ENCODE data around the gene SMIM28. TPM values are rescaled to one million over a fixed set of nuclear protein-coding genes. Genes with fewer than 3 reads are reported as not detected.

Gene SMIM28
- total and polyA plus RNA-seq, 5 donors from 2014 or later, result not detected

DNA sequence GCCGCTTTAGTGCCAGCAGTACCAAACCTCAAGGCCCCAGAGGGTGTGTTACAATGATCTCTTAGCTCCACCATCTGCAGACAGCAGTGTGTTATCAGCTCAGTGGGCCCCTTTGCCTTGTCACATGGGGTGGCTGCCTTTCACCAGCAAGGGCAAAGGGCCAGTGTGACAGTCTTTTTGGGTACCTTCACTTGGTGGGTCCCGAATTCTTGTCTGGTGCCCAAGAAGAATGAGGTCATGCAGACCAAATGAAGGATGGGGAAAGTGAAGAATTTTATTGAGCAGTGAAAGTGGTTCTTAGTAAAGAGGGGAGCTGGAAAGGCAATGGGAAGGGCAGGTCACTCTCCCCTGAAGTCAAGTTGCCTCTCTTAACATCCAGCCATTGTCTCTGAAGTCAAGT is 2.9 kb upstream of the SMIM28 start:
- Histone ChIP-seq H3K4me1 (ENCODE audit: control insufficient read depth, insufficient read depth, low read length, poor library complexity, severe bottlenecking) (no peaks in the 10 kb centered on the region), H3K36me3 (ENCODE audit: control insufficient read depth, insufficient read depth, low read length) (no peaks in the 10 kb centered on the region), H3K9me3 (ENCODE audit: control insufficient read depth in 2 of 2, low read length in 2 of 2) (no peaks in the 10 kb centered on the region), H3K4me3 (ENCODE audit: low read depth, low read length) (no peak overlapping the region), H3K27me3 (ENCODE audit: control insufficient read depth, insufficient read depth, low read length) (peaks cover 3% of the 10 kb centered on the region), H3K27ac (ENCODE audit: insufficient read depth, low read length, poor library complexity, severe bottlenecking) (no peak overlapping the region)
- Mint-ChIP-seq H3K27ac (no peak overlapping the region), H3K27me3 (peaks cover 20% of the 10 kb centered on the region), H3K36me3 (no peaks in the 10 kb centered on the region), H3K4me1 (no peaks in the 10 kb centered on the region), H3K9me3 (no peaks in the 10 kb centered on the region), H3K4me3 (no peak overlapping the region)
- DNase-seq (no peak), ATAC-seq (ENCODE audit: low read depth in 2 of 2) (no peak)

DNA sequence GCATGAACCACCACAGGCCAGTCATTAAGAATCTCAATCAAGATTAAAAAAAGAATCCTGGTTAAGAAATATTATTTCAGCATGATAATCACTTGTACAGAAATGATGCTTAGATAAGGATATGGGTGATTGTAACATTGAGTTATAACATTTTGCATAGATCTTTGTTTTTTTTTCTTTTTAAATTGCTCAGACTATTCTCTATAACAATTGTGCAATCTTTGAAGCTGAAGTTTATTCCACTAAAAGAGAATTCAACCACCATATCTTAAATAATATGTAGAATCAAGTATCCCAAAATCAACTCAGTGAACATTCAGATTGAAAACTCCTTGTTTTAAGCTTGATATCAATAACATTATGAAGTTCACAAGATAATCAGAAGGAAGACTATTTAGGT is 663 bp upstream of the SMIM28 start:
- H3K9me3 Mint-ChIP-seq, result no peaks in the 10 kb centered on the region

DNA sequence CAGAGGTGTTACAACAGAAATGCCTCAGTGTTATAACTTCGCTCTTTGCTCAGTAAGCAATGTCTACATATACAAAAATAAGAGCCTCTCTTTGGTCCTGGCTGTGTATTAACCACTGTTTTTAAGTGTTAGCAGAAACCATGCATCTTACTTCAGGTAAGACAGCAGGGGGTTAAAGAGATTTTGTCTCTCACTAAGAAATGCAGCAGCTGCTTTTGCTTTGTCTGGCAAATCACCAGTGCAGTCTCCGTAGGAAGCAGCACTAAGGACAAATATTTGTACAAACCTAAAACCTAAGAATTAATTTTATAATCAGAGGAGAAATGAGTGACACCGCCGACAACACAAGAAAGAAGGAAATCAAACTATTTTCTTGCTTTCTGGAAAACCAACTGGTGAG is 758 bp downstream of the SMIM28 start:
- Mint-ChIP-seq H3K27ac (no peak overlapping the region), H3K36me3 (no peaks in the 10 kb centered on the region), H3K4me1 (no peaks in the 10 kb centered on the region), H3K9me3 (peaks cover 0 to 2% (median 0%) of the 10 kb centered on the region in 7 donors), H3K27me3 (peaks cover 29% of the 10 kb centered on the region), H3K4me3 (no peak overlapping the region)
- DNase-seq (no peak), ATAC-seq (ENCODE audit: low read depth in 2 of 2) (no peak)
- Histone ChIP-seq H3K4me3 (ENCODE audit: low read depth, low read length) (no peak overlapping the region), H3K27ac (ENCODE audit: insufficient read depth, low read length, poor library complexity, severe bottlenecking) (no peak overlapping the region), H3K36me3 (ENCODE audit: control insufficient read depth, insufficient read depth, low read length) (no peaks in the 10 kb centered on the region), H3K4me1 (ENCODE audit: control insufficient read depth, insufficient read depth, low read length, poor library complexity, severe bottlenecking) (no peaks in the 10 kb centered on the region), H3K9me3 (ENCODE audit: control insufficient read depth in 2 of 2, low read length in 2 of 2) (no peaks in the 10 kb centered on the region), H3K27me3 (ENCODE audit: control insufficient read depth, insufficient read depth, low read length) (peaks cover 3% of the 10 kb centered on the region)

More for the DNA sequence above, 663 bp upstream of the SMIM28 start:
- no peaks in the 10 kb centered on the region for H3K36me3 Mint-ChIP-seq
- H3K36me3 ChIP-seq (ENCODE audit: control insufficient read depth, insufficient read depth, low read length), result no peaks in the 10 kb centered on the region
- DNase-seq, result no peak
- peaks cover 3% of the 10 kb centered on the region for H3K27me3 ChIP-seq (ENCODE audit: control insufficient read depth, insufficient read depth, low read length)
- H3K4me3 ChIP-seq (ENCODE audit: low read depth, low read length), result no peak overlapping the region
- no peaks in the 10 kb centered on the region for H3K4me1 ChIP-seq (ENCODE audit: control insufficient read depth, insufficient read depth, low read length, poor library complexity, severe bottlenecking)
- peaks cover 21% of the 10 kb centered on the region for H3K27me3 Mint-ChIP-seq
- no peaks in the 10 kb centered on the region for H3K9me3 ChIP-seq (ENCODE audit: control insufficient read depth in 2 of 2, low read length in 2 of 2)
- H3K4me3 Mint-ChIP-seq, result no peak overlapping the region
- no peaks in the 10 kb centered on the region for H3K4me1 Mint-ChIP-seq
- ATAC-seq (ENCODE audit: low read depth in 2 of 2), result no peak
- H3K27ac Mint-ChIP-seq, result no peak overlapping the region
- no peak overlapping the region for H3K27ac ChIP-seq (ENCODE audit: insufficient read depth, low read length, poor library complexity, severe bottlenecking)

DNA sequence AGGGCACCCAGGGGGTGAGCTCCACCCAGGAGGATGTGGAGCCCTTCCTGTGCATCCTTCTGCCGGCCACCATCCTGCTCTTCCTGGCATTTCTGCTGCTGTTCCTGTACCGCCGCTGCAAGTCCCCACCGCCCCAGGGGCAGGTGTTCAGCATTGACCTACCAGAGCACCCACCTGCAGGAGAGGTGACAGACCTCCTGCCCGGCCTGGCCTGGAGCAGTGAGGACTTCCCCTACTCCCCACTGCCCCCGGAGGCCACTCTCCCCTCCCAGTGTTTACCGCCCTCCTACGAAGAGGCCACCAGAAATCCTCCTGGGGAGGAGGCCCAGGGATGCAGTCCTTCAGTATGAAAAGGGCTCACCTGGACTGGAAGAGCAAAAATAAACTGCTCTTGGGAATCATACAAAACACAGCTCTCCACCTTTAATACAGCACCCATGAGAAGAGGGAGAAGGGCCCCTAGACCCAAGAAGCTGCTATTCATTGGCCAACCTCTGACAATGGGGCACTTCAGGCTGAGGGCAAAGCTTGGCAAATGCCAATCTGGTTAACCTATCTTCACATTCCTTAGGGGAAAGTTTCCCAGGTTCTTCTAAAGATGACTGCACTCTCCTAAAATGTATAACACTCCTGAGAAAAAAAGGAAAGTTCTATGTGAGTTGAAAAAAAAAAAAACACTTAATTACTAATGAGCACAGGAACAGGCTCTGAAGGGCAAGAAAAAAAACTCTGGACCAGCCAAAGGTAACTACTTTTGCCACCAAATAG is 5.0 kb downstream of the SMIM28 start:
- H3K4me1 ChIP-seq (ENCODE audit: control insufficient read depth, insufficient read depth, low read length, poor library complexity, severe bottlenecking), result no peaks in the 10 kb centered on the region
- H3K4me3 Mint-ChIP-seq, result no peak overlapping the region

DNA sequence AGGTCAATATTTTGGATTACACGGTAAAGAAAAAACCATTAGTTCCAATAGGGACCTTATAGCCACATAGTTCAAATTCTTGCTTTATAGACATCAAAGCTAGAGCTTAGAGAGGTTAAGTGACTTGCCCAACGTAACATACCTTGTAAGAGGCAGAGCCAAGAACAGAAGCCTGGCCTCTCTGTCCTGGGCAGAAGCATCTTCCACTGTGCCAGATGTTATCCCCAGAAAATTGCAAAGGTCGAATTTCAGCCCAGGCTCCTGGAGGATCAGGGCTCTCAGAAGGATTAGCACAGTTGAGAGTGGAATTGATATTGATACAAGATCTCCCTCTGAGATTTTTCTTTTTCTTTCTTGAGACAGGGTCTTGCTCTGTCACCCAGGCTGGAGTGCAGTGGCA is 6.1 kb downstream of the SMIM28 start:
- Histone ChIP-seq H3K27me3 (ENCODE audit: control insufficient read depth, insufficient read depth, low read length) (no peaks in the 10 kb centered on the region), H3K9me3 (ENCODE audit: control insufficient read depth in 2 of 2, low read length in 2 of 2) (no peaks in the 10 kb centered on the region), H3K4me1 (ENCODE audit: control insufficient read depth, insufficient read depth, low read length, poor library complexity, severe bottlenecking) (no peaks in the 10 kb centered on the region), H3K27ac (ENCODE audit: insufficient read depth, low read length, poor library complexity, severe bottlenecking) (no peak overlapping the region), H3K36me3 (ENCODE audit: control insufficient read depth, insufficient read depth, low read length) (no peaks in the 10 kb centered on the region), H3K4me3 (ENCODE audit: low read depth, low read length) (no peak overlapping the region)
- Mint-ChIP-seq H3K27ac (no peak overlapping the region), H3K4me1 (no peaks in the 10 kb centered on the region), H3K27me3 (peaks cover 38% of the 10 kb centered on the region), H3K36me3 (no peaks in the 10 kb centered on the region), H3K9me3 (peaks cover 0 to 2% (median 0%) of the 10 kb centered on the region in 7 donors), H3K4me3 (peak overlapping the region in 1 of 4 donors; percentile 39)
- DNase-seq (no peak), ATAC-seq (ENCODE audit: low read depth in 2 of 2) (no peak)

More for the DNA sequence above, 5.0 kb downstream of the SMIM28 start:
- Histone ChIP-seq H3K36me3 (ENCODE audit: control insufficient read depth, insufficient read depth, low read length) (no peaks in the 10 kb centered on the region), H3K27ac (ENCODE audit: insufficient read depth, low read length, poor library complexity, severe bottlenecking) (no peak overlapping the region), H3K4me3 (ENCODE audit: low read depth, low read length) (no peak overlapping the region), H3K9me3 (ENCODE audit: control insufficient read depth in 2 of 2, low read length in 2 of 2) (no peaks in the 10 kb centered on the region), H3K27me3 (ENCODE audit: control insufficient read depth, insufficient read depth, low read length) (no peaks in the 10 kb centered on the region)
- peaks cover 0 to 2% (median 0%) of the 10 kb centered on the region in 7 donors for H3K9me3 Mint-ChIP-seq
- no peaks in the 10 kb centered on the region for H3K36me3 Mint-ChIP-seq
- H3K27ac Mint-ChIP-seq, result no peak overlapping the region
- DNase-seq (no peak), ATAC-seq (ENCODE audit: low read depth in 2 of 2) (no peak)
- H3K4me1 Mint-ChIP-seq, result no peaks in the 10 kb centered on the region
- peaks cover 34% of the 10 kb centered on the region for H3K27me3 Mint-ChIP-seq

DNA sequence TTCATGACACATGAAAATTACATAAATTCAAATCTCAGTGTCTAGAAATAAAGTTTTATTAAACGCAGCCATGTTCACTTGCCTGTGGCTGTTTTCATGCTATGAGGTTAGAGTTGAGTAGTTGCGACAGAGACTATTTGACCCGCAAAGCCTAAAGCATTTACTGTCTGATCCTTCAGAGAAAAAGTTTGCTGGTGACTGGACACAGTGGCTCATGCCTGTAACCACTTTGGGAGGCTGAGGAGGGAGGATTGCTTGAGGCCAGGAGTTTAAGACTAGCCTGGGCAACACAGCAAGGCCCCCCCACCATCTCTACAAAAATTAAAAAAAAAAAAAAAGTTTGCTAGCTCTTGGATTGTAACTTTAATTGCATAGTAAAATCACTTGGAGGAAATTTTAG is 9.2 kb downstream of the SMIM28 start:
- no peak overlapping the region for H3K27ac ChIP-seq (ENCODE audit: insufficient read depth, low read length, poor library complexity, severe bottlenecking)
- H3K27me3 ChIP-seq (ENCODE audit: control insufficient read depth, insufficient read depth, low read length), result no peaks in the 10 kb centered on the region
- no peak for DNase-seq
- Mint-ChIP-seq H3K4me3 (no peak overlapping the region), H3K27me3 (peaks cover 51% of the 10 kb centered on the region), H3K27ac (no peak overlapping the region), H3K4me1 (no peaks in the 10 kb centered on the region), H3K36me3 (no peaks in the 10 kb centered on the region), H3K9me3 (peaks cover 0 to 2% (median 0%) of the 10 kb centered on the region in 7 donors)
- no peaks in the 10 kb centered on the region for H3K4me1 ChIP-seq (ENCODE audit: control insufficient read depth, insufficient read depth, low read length, poor library complexity, severe bottlenecking)
- H3K36me3 ChIP-seq (ENCODE audit: control insufficient read depth, insufficient read depth, low read length), result no peaks in the 10 kb centered on the region
- no peaks in the 10 kb centered on the region for H3K9me3 ChIP-seq (ENCODE audit: control insufficient read depth in 2 of 2, low read length in 2 of 2)
- no peak for ATAC-seq (ENCODE audit: low read depth in 2 of 2)
- no peak overlapping the region for H3K4me3 ChIP-seq (ENCODE audit: low read depth, low read length)

DNA sequence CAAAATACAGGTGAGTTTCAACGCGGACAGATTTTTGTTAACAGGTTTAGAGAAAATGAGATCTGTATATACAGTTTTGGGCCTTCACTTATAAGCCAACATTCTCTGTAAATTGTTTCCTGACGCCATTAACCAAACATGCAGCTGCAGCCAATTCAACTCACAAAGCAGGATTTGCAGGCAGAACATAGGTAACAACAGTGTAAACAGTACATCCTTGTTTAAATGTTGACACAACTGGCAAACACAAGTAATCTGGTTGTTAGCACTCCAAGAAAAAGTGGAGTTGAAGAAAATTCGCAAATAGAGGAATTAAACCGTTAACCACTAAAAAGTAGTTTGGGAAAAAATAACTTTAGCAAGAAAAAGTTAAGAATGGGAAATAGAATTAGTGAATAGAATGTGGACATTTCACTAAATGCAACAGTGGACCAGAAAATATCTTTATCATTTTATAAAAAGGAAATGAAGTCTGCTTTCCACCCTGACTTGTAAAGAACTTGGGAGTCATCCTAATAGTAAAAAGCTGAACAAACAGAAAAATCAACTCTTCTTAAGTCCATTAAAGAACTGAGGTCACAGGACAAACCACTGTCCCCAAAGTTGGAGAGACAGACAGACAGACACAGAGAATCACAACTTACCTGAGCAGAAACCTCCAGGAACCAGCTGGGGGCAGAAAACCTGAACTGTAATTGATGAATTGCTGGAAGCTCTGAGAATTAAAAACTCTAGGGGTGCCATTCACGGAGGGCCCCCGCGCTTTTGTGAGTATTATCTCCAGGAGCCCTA is 10.1 kb downstream of the SMIM28 start:
- Mint-ChIP-seq H3K27ac (no peak overlapping the region), H3K27me3 (peaks cover 50% of the 10 kb centered on the region), H3K4me3 (no peak overlapping the region), H3K4me1 (no peaks in the 10 kb centered on the region), H3K36me3 (no peaks in the 10 kb centered on the region), H3K9me3 (peaks cover 0 to 1% (median 0%) of the 10 kb centered on the region in 7 donors)
- Histone ChIP-seq H3K9me3 (ENCODE audit: control insufficient read depth in 2 of 2, low read length in 2 of 2) (no peaks in the 10 kb centered on the region), H3K27ac (ENCODE audit: insufficient read depth, low read length, poor library complexity, severe bottlenecking) (no peak overlapping the region), H3K36me3 (ENCODE audit: control insufficient read depth, insufficient read depth, low read length) (no peaks in the 10 kb centered on the region), H3K27me3 (ENCODE audit: control insufficient read depth, insufficient read depth, low read length) (no peaks in the 10 kb centered on the region), H3K4me3 (ENCODE audit: low read depth, low read length) (no peak overlapping the region), H3K4me1 (ENCODE audit: control insufficient read depth, insufficient read depth, low read length, poor library complexity, severe bottlenecking) (no peaks in the 10 kb centered on the region)
- DNase-seq (no peak), ATAC-seq (ENCODE audit: low read depth in 2 of 2) (no peak)
